Kidney tubule cell (primary cell): ENCODE results near the gene MEGF6.

Source experiments
- DNase-seq: peaks from one replicate; pipeline ENCODE4 v3.0.0-alpha.2; 2018; ENCODE audit warnings: low spot score

Gene MEGF6

DNA sequence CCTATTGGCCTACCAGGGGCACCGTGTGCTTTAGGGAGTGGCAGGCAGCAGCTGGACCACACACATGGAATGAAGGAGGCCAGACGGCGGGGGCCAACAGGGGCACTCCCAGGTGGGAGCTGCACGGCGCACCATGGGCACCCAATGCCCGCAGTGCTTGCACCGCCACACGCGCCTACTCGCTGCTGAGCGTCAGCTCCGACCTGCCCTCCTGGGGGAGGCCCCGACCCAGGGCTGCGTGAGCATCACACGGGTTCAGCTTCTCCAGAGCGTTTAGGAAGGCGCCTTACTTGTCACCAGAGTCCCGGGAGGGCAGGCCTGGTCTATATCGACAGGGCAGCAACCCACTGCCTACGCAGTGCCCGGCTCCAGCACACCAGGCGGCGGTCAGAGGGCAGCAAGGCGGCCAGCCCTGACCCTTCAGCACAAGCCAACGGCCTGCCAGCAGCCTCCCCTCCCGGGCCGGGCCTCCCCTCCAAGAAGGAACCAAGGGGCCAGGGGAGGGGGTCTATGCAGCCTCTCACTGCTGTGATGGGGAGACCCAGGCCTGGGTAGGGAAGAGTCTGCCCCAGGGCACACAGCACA is 91.9 kb downstream of the MEGF6 start:
- DNase-seq, result no peak

DNA sequence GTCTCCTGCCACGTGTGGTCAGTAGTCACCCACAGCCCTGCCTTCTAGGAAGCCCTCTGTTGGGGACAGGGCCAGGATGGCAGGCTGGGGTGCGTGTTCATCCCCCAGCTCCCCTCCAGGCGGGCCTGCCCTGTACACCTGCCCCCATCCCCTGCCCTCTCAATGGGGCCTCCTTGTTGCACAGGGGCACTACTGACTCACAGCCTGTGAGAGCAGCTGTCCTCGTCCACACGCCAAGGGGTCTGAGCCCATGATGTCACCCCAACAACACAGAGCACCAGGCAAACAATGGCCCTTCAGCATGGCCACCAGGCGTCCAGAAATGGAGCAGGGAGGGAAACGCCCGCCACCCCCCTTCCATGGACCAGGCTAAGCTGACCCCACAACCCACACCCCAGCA is 92.6 kb downstream of the MEGF6 start:
- no peak for DNase-seq

DNA sequence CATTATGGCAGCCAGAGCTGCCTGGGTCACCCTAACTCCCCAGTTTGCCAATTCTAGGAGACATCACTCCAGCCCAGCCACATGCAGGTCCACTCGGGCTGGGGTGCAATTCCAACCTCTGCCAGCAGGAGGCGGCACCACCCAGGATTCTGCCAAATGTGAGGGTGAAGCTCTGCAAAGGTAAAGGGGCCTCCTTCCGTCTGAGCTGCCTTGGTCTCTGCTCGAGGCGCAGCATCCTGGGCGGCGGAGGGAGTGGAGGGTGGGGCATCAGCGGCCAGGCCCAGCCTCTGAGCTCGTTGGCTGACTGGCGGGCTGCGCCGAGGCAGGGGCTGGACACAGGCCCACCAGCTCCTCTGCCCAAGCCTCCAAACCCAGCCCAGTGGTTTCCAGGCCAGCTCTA is 93.1 kb downstream of the MEGF6 start:
- no peak for DNase-seq

DNA sequence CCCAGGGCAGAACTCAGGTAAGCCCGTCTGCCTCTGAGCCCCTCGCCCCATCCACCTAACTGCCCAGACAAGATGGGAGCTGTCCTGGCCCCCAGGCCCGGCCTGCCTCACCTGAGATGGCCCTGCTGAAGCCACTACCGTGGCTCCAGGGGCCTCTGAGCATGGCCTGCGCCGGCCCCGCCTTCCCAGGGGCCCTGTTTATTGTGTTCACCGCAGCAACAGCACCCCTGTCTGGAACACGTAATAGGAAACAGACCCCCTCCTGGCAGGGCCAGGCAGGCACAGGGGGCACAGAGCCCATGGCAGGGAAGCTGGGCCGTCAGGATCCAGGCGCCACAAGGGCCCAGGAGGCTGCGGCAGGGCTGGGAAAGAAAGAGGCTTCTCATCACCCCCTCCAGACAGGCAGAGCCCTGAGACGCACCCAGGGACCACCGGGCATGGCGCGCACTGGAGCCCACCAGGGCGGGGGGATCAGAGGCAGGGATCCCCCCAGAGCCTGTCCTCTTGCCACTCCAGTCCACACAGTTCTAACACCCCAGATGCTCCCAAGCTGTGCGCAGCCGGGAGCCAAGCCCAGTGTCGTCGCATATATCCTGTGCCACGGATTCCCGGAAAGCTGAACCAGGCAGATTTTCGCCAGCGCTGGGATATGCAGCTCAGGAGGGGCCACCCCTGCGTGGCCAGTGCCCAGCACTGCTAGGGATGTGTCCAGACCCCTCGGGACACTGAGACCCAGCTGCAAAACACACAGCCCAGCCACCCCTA is 94.2 kb downstream of the MEGF6 start:
- no peak for DNase-seq

DNA sequence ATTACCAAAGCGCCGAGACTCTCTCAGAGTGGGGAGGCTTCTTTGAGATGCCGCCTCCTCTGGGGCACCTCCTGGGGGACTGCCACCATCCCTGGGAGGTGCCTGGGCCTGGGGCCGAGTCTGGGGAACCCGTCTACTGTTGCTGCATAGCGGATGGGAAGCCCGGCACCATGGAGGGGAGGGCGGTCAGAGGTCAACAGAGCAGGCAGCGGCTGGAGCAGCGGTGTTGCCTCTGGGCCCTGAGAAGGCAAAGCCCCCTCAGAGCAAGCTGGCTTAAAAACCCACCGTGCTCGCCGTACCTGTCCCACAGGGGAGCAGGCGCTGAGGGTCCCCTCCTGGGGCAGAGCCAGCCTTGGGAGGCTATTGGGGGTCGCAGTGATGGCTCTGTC is 94.8 kb downstream of the MEGF6 start:
- DNase-seq, result no peak

DNA sequence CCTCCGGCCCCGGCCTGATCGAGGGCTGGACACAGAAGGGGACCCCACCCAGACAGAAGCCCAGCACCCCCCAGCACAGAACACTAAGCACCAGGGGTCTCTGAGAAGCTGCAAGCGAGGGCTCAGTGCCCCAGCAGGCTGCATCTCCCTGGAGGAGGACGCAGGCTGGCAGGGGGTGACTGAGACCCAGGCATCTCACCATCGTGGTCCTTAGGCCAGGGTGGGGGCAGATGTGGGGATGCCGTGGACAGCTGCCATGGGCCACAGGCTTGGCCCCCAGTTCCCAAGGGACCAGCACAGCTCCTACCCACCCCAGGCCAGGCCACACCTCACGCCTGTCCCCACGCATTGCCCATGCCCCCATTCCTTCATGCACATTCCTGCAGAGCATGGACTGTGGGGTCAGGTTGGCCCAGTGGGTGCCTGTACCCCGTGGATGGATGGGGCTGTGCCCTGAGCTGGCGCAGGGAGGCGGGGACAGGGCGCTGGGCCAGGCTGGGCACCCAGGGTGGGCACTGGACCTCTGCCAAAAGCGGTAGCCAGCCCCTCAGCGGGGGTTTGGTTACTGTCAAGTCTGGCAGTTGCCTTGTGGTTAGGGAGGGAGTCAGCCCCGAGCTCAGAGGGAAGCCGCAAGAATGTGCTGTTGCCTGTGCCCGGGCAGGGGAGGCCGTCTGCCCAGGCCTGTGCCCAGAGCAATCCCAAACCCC is 95.4 kb downstream of the MEGF6 start:
- DNase-seq, result no peak

DNA sequence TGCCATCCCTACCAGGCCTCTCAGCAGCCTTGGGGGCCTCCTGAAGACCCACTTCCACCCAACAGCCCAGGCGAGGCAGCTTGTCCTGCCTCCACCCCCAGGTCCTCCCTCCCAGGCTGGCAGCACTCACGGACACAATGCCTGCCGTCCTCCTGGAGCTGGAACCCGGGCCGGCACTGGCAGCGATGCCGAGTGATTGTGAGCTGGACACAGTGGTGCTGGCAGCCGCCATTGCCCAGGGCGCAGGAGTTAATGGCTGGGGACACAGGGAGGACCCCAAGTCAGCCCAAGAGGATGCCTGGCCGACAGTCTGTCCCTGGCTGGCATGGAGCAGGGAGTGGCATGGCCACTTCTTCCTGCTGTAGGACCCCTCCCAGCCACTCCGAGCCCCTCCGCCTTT is 96.0 kb downstream of the MEGF6 start:
- DNase-seq, result no peak

DNA sequence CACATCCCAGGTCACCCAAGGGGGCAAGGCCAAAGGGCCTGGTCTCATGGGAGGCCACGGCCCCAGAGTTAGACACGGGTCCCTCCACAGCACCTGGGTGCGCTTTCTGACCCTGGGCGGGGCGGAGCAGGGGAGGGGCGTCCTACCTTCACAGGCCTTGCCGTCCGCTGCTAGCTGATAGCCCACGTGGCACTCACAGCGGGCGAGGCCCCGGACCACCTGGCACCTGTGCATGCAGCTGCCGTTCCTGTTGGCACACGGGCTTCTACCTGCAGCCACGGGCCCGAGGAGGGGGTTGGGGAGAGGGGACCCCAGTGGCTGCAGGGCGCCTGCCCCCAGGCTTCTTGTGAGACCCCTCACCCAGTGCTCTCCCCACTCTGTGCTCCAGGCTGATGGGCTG is 96.9 kb downstream of the MEGF6 start:
- DNase-seq, result no peak

DNA sequence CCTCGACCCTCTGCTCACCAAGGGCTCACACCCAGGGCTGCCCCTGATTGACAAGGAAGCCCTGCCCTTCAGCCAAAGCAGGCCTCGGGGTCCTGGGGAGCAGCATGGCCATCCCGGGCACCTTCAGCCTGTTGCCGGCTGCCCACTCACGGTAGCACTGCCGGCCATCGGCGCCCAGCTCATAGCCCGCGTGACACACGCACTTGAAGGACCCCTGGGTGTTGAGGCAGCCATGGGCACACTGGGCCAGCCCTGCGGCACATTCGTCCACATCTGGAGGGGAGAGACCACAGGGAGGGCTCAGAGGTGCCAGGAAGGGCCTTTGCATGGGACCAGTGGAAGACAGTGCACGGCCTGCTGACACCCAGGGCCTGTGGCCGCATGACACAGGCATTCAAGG is 99.5 kb downstream of the MEGF6 start:
- no peak for DNase-seq

DNA sequence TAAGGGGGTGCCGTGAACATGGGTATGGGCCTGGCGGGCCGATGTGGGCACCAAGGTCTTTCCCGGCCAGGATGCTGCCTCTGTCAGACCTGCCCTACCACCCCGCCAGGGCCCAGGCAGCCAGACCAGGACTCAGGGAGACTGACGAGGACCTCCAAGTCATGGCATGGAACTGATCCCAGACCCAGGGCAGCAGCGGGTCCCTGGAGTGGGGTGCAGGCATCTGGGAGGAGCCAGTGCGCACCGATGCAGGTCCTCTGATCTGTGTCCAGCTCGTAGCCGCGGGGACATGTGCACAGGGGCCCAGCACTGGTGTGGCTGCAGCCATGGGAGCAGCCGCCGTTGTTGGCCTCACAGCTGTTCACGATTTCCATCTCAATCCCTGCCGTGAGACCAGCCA is 100.0 kb downstream of the MEGF6 start:
- no peak for DNase-seq

DNA sequence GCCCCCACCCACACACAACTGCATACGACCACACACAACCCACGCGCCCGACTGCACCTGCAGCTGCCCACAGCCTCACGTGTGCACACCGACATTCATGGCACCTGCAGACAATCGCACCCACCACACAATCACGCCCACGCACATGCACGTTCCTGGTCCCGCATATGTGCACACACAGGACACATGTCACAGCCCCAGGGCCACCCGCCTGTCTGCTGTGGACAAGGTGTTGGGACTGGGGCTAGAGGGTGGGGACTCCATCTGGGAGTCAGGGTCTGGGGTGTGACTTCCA is 100.4 kb downstream of the MEGF6 start:
- no peak for DNase-seq

DNA sequence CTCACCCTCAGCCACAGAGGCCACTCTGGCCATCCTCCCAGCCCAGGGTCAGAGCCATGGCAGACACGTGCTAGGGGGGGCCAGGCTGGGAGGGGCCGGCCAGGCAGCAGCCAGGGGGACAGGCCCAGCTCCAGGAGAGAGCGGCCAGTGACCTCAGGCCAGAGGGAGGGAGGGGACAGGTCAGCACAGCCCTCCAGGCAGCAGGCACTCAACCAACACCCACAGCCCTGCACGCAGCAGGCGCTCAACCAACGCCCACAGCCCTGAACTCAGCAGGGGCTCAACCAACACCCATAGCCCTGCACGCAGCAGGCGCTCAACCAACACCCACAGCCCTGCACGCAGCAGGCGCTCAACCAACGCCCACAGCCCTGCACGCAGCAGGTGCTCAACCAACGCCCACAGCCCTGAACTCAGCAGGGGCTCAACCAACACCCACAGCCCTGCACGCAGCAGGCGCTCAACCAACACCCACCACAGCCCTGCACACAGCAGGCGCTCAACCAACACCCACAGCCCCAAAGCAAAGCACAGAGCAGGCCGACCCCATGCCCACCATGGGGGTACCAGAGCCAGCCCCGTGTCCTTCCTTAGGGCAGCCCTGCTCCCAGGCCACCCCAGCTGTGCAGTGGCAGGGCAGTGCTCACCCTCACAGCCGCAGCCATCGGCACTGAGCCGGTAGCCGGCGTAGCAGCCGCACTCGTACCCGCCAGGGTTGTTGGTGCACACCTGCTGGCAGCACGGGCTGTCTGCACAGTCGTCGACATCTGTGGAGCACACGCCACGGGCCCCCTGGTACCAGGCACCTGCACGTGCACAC is 101.0 kb downstream of the MEGF6 start:
- no peak for DNase-seq

DNA sequence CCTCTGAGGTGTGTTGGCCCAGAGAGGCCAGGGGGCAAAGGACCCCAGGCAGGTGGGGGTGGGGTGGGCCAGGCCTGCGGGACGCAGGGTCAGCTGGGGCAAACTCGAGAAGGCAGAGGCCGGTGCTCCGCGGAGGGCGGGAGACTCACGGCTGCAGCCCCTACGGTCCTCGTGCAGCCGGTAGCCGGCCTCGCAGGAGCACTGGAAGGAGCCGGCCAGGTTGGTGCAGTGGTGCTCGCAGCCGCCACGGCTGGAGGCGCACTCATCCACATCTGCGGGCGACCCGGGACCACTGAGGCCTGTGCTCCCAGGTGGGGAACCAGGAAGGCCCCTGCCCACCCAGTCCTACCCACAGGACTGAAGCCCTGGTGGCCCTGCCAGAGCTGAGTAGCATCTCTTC is 101.6 kb downstream of the MEGF6 start:
- no peak for DNase-seq

DNA sequence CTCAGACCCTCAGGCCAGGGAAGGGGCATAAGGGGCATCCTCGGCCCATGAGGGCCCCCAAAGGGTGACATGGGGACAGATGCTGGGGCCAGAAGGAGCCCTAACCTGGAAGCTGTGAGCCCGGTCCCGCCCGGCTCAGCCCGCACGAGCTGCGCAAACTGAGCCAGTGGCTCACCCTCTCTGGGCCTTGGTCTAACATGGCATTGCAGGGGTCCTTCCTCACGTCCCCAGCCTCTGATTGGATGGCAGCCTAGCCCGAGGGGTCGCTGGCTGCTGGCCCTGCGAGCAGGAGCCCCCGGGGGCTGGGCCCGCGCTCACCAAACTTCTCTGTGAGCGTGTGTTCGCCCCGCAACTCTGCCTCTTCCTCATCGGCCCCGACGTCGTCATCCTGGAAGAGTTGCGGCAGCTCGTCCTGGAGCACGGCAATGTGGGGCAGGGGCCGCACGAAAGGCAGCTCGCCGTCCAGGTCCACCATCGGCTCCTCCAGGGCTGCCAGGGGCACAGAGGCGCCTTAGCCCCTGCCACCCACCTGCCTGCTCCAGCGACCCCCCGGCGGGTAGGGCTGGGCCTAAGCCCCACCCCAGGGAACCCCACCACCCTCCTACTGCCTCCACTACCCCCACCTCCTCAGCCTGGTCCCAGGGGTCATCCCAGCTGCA is 102.4 kb downstream of the MEGF6 start:
- DNase-seq, result no peak

DNA sequence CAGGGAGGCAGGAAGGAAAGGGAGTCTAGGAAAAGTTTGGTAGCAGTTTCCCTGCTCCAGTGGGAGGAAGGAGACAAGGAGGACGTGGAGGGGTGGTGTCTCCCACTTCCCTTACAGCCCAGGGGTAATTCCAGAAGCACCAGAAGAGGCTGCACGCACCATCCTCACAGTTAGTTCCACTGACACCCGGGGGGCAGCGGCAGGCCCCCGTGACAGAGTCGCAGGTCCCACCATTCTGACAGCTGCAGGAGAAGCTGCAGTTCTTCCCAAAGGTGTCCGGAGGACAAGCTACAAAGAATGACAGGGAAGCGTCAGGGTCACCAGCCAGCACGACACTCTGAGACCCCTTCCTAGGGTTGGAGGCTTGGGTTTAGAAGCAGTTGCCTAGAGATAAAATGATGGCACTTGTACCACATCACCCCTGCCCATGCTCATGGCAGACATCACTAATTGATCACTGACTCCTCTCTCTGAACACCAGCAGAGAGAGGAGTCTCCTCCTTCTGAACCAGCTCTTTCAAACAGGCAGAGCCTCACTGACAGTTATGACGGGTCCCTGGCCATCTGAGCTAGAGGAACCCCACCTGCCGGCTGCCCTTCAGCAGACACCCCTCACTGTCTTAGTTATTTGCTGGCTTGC is 103.6 kb downstream of the MEGF6 start:
- no peak for DNase-seq

DNA sequence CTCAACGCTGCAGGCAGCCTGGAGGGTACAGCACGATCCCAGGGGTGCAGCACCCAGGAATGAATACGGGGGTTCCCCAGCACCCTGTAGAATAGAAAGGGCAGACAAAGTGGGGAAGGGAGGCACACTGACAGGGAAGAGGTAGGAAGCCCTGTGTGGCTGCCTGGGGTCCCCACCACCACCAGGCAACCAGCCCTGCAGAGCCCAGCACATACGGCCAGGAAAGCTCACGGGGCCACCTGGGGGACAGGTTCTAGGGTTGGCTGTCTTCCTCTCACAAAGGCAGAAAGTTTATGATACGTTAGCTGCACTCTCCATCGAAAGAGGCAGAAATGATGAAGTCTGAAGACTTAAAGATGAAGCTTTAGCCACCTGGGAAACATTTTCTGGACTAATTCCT is 104.4 kb downstream of the MEGF6 start:
- no peak for DNase-seq

DNA sequence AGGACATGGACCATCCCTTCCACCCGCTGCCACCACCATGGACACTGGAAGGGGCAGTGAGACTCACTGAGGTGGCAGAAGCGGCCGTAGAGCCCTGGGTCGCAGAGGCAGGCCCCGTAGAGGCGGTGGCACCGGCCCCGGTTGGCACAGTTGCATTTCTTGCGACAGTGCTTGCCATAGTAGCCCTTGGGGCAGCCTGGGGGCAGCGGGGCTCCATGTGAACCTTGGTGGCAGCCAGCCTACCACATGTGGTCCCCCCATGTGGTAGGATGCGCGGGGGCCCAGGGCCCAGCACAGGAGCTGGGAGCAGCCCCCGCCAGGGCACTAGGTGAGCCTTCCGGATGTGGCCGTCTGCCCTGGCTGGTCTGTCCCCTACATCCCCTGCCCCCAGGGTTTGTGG is 105.3 kb downstream of the MEGF6 start:
- DNase-seq, result no peak

DNA sequence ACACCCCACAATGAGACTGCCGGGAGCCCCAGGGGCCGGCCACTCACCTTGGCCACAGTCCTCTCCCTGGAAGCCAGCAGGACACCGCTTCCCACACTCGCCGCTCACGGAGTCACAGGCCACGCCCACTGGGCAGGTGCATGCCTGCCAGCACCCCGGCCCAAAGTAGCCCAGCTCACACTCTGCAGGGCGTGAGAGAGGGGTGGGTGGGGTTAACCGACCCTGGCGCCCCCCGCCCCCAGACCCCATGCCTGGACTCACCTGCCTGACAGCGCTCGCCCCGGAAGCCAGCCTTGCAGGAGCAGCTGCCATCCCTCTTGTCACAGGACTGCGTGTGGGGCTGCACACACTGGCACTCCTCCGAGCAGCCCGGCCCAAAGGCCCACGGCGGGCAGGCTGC is 106.1 kb downstream of the MEGF6 start:
- DNase-seq, result no peak

DNA sequence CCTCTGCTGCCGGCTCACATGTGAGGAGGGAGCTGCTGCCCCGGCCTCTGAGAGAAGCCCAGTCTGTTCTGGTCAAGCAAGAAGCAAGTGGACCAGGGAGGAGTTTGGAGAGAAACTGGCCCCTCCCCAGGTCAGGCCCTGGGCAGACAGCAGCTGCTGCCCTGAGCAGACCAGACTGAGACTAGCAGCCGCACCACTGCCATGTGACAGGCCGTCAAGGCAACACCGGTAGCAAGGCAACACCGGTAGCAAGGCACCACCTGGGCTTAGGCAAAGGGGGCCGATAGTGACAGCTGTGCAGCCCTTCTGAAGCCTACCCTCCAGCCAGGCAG is 106.5 kb downstream of the MEGF6 start:
- no peak for DNase-seq

DNA sequence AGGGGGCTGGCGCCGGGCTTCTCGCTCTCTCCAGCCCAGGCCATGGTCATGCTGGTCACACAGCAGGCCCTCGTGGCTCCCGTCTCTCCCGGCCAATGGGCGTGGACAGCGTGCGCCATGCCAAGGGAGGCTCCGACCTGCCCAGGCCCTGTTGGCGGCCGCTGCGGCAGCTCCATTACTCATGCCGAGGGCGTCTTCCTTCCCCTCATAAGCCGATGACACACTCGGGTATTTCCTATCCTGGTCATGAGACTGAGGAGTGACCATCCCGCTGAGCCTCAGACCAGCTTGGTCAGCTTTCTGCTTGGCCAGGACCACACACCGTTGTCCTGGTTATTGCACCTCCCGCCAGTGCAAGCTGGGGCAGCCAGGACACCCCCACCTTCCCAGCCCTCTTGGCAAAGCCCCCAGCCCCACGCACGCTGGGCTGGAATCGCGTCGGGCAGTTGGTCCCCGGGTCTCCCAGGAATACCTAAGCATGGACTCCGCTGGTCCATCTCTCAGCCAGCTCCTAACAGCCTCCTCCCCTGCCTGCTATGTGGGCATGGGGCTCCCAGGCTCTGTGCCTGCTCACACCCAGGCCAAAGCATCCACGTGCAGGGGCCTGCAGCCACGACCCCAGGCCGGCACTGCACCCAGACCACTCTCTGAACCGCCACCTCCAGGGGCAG is 107.0 kb downstream of the MEGF6 start:
- peak; percentile 76 for DNase-seq

DNA sequence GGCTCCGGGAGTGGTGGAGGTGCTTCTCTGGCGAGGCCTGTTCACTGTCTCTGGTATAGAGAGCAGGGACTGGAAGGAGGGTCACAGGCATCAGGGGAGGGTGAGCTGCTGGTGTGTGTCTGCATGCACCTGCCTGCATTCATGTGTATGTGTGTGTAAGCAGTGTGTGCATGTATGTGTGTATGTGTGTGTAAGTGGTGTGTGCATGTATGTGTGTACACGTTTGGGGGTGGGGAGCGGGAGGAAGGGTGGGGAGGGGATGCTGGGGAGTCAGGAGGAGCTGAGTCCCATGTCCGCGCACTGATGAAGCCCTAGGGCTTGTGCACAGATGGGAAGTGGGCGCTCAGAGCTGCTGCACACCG is 107.8 kb downstream of the MEGF6 start:
- DNase-seq, result no peak
